ENCODE results near the gene ALOX12B. TPM values are rescaled to one million over a fixed set of nuclear protein-coding genes. Genes with fewer than 3 reads are reported as not detected.

The ALOX12B gene
- total RNA-seq, 1 experiment from 2014 or later: 0.22 TPM

GRCh38 chr17:8120520-8121406, 33.2 kb upstream of the ALOX12B start:
- H3K27me3 ChIP-seq (ENCODE audit: low read length): no peaks in the 10 kb centered on the region
- H2AFZ ChIP-seq (ENCODE audit: low read length): peak overlapping the region; percentile 34; the same call in 1 of the 2 replicates
- peak; percentile 94 for DNase-seq

GRCh38 chr17:8119581-8120519, 32.3 kb upstream of the ALOX12B start:
- H3K4me3 ChIP-seq (ENCODE audit: low read length): peak overlapping the region; percentile 92
- H3K4me2 ChIP-seq (ENCODE audit: low read depth, low read length, poor library complexity, severe bottlenecking): peak overlapping the region; percentile 100
- H2AFZ ChIP-seq (ENCODE audit: low read length): 0 out of 2 replicates have a peak overlapping the region, but pooled peaks have one; percentile 34
- peak; percentile 96 for DNase-seq
- H3K27me3 ChIP-seq (ENCODE audit: low read length): no peaks in the 10 kb centered on the region
- H3K36me3 ChIP-seq (ENCODE audit: insufficient read depth, low read length): no peaks in the 10 kb centered on the region
- no peaks in the 10 kb centered on the region for H3K9me2 ChIP-seq (replicated peaks; ENCODE audit: insufficient read depth, low read length)
- peak overlapping the region; percentile 78 for H3K27ac ChIP-seq (ENCODE audit: low read length)
- H3K9ac ChIP-seq (ENCODE audit: low read length): peak overlapping the region; percentile 74
- peaks cover 63% of the 10 kb centered on the region for H3K4me1 ChIP-seq (ENCODE audit: low read length)
- no peaks in the 10 kb centered on the region for H3K79me2 ChIP-seq (ENCODE audit: low read length)
- no peaks in the 10 kb centered on the region for H3K9me3 ChIP-seq (ENCODE audit: low read length)
- no peaks in the 10 kb centered on the region for H4K20me1 ChIP-seq (ENCODE audit: insufficient read depth, low read depth, low read length)

More at GRCh38 chr17:8120520-8121406, 33.2 kb upstream of the ALOX12B start:
- Histone ChIP-seq H3K4me1 (ENCODE audit: low read length) (peaks cover 70% of the 10 kb centered on the region), H3K36me3 (ENCODE audit: insufficient read depth, low read length) (no peaks in the 10 kb centered on the region), H3K79me2 (ENCODE audit: low read length) (no peaks in the 10 kb centered on the region), H3K9ac (ENCODE audit: low read length) (peak overlapping the region; percentile 62), H3K27ac (ENCODE audit: low read length) (peak overlapping the region; percentile 54), H4K20me1 (ENCODE audit: insufficient read depth, low read depth, low read length) (no peaks in the 10 kb centered on the region), H3K4me3 (ENCODE audit: low read length) (peak overlapping the region; percentile 92), H3K4me2 (ENCODE audit: low read depth, low read length, poor library complexity, severe bottlenecking) (peak overlapping the region; percentile 100), H3K9me2 (replicated peaks; ENCODE audit: insufficient read depth, low read length) (no peaks in the 10 kb centered on the region), H3K9me3 (ENCODE audit: low read length) (no peaks in the 10 kb centered on the region)

GRCh38 chr17:8118769-8119580, 31.5 kb upstream of the ALOX12B start:
- Histone ChIP-seq H4K20me1 (ENCODE audit: insufficient read depth, low read depth, low read length) (no peaks in the 10 kb centered on the region), H3K79me2 (ENCODE audit: low read length) (no peaks in the 10 kb centered on the region), H3K4me3 (ENCODE audit: low read length) (peak overlapping the region; percentile 76), H3K27ac (ENCODE audit: low read length) (peak overlapping the region; percentile 78), H3K27me3 (ENCODE audit: low read length) (no peaks in the 10 kb centered on the region), H3K4me2 (ENCODE audit: low read depth, low read length, poor library complexity, severe bottlenecking) (peak overlapping the region; percentile 100), H3K36me3 (ENCODE audit: insufficient read depth, low read length) (no peaks in the 10 kb centered on the region), H3K9me3 (ENCODE audit: low read length) (no peaks in the 10 kb centered on the region), H3K9me2 (replicated peaks; ENCODE audit: insufficient read depth, low read length) (no peaks in the 10 kb centered on the region), H3K9ac (ENCODE audit: low read length) (peak overlapping the region; percentile 74), H3K4me1 (ENCODE audit: low read length) (peaks cover 54% of the 10 kb centered on the region), H2AFZ (ENCODE audit: low read length) (peak overlapping the region; percentile 84)
- DNase-seq: peak; percentile 94

- Histone ChIP-seq H3K9me3 (ENCODE audit: low read length) (no peaks in the 10 kb centered on the region), H2AFZ (ENCODE audit: low read length) (peak within 1 kb of the TSS; percentile 84), H3K9ac (ENCODE audit: low read length) (peak within 1 kb of the TSS; percentile 74), H3K79me2 (ENCODE audit: low read length) (no peaks in the 10 kb centered on the region), H3K27ac (ENCODE audit: low read length) (peak within 1 kb of the TSS; percentile 78), H3K9me2 (replicated peaks; ENCODE audit: insufficient read depth, low read length) (no peaks in the 10 kb centered on the region), H3K4me2 (ENCODE audit: low read depth, low read length, poor library complexity, severe bottlenecking) (peak within 1 kb of the TSS; percentile 100), H3K4me3 (ENCODE audit: low read length) (peak within 1 kb of the TSS; percentile 76), H4K20me1 (ENCODE audit: insufficient read depth, low read depth, low read length) (no peaks in the 10 kb centered on the region), H3K27me3 (ENCODE audit: low read length) (no peaks in the 10 kb centered on the region), H3K36me3 (ENCODE audit: insufficient read depth, low read length) (no peaks in the 10 kb centered on the region), H3K4me1 (ENCODE audit: low read length) (peaks cover 46% of the 10 kb centered on the region)
- no peak for DNase-seq
Measured at GRCh38 chr17:8117980-8118768, 30.7 kb upstream of the ALOX12B start, which contains the start of gene ALOXE3. Gene ALOXE3, minus strand, starts transcription at chr17:8118514. Its CDS starts 524 bp downstream, at chr17:8117990.

- Histone ChIP-seq H3K36me3 (ENCODE audit: insufficient read depth, low read length) (no peaks in the 10 kb centered on the region), H3K4me1 (ENCODE audit: low read length) (peaks cover 39% of the 10 kb centered on the region), H3K27me3 (ENCODE audit: low read length) (no peaks in the 10 kb centered on the region), H3K9ac (ENCODE audit: low read length) (no peak overlapping the region), H3K79me2 (ENCODE audit: low read length) (no peaks in the 10 kb centered on the region), H3K4me2 (ENCODE audit: low read depth, low read length, poor library complexity, severe bottlenecking) (peak overlapping the region; percentile 100), H4K20me1 (ENCODE audit: insufficient read depth, low read depth, low read length) (no peaks in the 10 kb centered on the region), H3K4me3 (ENCODE audit: low read length) (peak overlapping the region; percentile 76; the same call in 1 of the 2 replicates), H3K9me2 (replicated peaks; ENCODE audit: insufficient read depth, low read length) (no peaks in the 10 kb centered on the region), H2AFZ (ENCODE audit: low read length) (no peak overlapping the region), H3K9me3 (ENCODE audit: low read length) (no peaks in the 10 kb centered on the region), H3K27ac (ENCODE audit: low read length) (no peak overlapping the region)
- DNase-seq: no peak
Measured at GRCh38 chr17:8117367-8117979, 30.0 kb upstream of the ALOX12B start.

- Histone ChIP-seq H3K4me3 (ENCODE audit: low read length) (no peak overlapping the region), H3K4me2 (ENCODE audit: low read depth, low read length, poor library complexity, severe bottlenecking) (no peak overlapping the region), H3K79me2 (ENCODE audit: low read length) (no peaks in the 10 kb centered on the region), H3K9me3 (ENCODE audit: low read length) (no peaks in the 10 kb centered on the region), H3K9me2 (replicated peaks; ENCODE audit: insufficient read depth, low read length) (no peaks in the 10 kb centered on the region), H3K27ac (ENCODE audit: low read length) (no peak overlapping the region), H3K36me3 (ENCODE audit: insufficient read depth, low read length) (no peaks in the 10 kb centered on the region), H3K4me1 (ENCODE audit: low read length) (peaks cover 33% of the 10 kb centered on the region), H3K27me3 (ENCODE audit: low read length) (no peaks in the 10 kb centered on the region), H2AFZ (ENCODE audit: low read length) (no peak overlapping the region), H4K20me1 (ENCODE audit: insufficient read depth, low read depth, low read length) (no peaks in the 10 kb centered on the region), H3K9ac (ENCODE audit: low read length) (no peak overlapping the region)
- DNase-seq: no peak
Measured at GRCh38 chr17:8116776-8117175, 29.3 kb upstream of the ALOX12B start.

GRCh38 chr17:8110907-8111306, 23.4 kb upstream of the ALOX12B start:
- H3K4me2 ChIP-seq (ENCODE audit: low read depth, low read length, poor library complexity, severe bottlenecking): no peak overlapping the region
- no peaks in the 10 kb centered on the region for H4K20me1 ChIP-seq (ENCODE audit: insufficient read depth, low read depth, low read length)
- H3K4me1 ChIP-seq (ENCODE audit: low read length): no peaks in the 10 kb centered on the region
- H2AFZ ChIP-seq (ENCODE audit: low read length): no peak overlapping the region
- H3K36me3 ChIP-seq (ENCODE audit: insufficient read depth, low read length): no peaks in the 10 kb centered on the region
- no peak overlapping the region for H3K4me3 ChIP-seq (ENCODE audit: low read length)
- no peak for DNase-seq
- H3K9me3 ChIP-seq (ENCODE audit: low read length): no peaks in the 10 kb centered on the region
- no peaks in the 10 kb centered on the region for H3K27me3 ChIP-seq (ENCODE audit: low read length)
- H3K9me2 ChIP-seq (replicated peaks; ENCODE audit: insufficient read depth, low read length): no peaks in the 10 kb centered on the region
- no peaks in the 10 kb centered on the region for H3K79me2 ChIP-seq (ENCODE audit: low read length)
- H3K9ac ChIP-seq (ENCODE audit: low read length): no peak overlapping the region
- no peak overlapping the region for H3K27ac ChIP-seq (ENCODE audit: low read length)

Data from Karpas-422 (cell line).